GM23338 (cell line): ENCODE results near the gene AASDH. TPM values are rescaled to one million over a fixed set of nuclear protein-coding genes. Genes with fewer than 3 reads are reported as not detected.
"Not testable (repeated sequence)": the region's sequence is repeated elsewhere in the genome, so short reads cannot be mapped to it uniquely, and the experiment has no call there.

Experiments
- ATAC-seq: fragments of 200-7000 bp; cut with Tn5 transposase; 3 replicates; pipeline ENCODE4 v1.9.1; 2020
- DNase-seq: peaks from one replicate; pipeline ENCODE4 v3.0.0-alpha.2; 2015; ENCODE audit warnings: low spot score
- H2AFZ ChIP-seq: fragments of 200-600 bp; sonication (generic); 2 replicates; pipeline ENCODE4 v1.8.0; 2016; ENCODE audit warnings: antibody characterized with exemption, mild to moderate bottlenecking, moderate library complexity
- H3F3A ChIP-seq: fragments of 200-600 bp; sonication (generic); replicated peaks from 2 replicates; pipeline ENCODE4 v1.8.0; 2017; ENCODE audit warnings: antibody characterized with exemption, mixed run types, low read depth
- H3K27ac ChIP-seq: fragments of 200-600 bp; sonication (generic); 2 replicates; pipeline ENCODE4 v1.6.1; 2016; ENCODE audit warnings: low read depth
- H3K27me3 ChIP-seq: fragments of 200-600 bp; sonication (generic); 2 replicates; pipeline ENCODE4 v1.8.0; 2016; ENCODE audit warnings: mild to moderate bottlenecking, mixed run types, moderate library complexity; ENCODE audit not compliant: insufficient read depth
- H3K36me3 ChIP-seq: fragments of 200-600 bp; sonication (generic); 2 replicates; pipeline ENCODE4 v1.8.0; 2016; ENCODE audit warnings: mild to moderate bottlenecking; ENCODE audit not compliant: insufficient read depth
- H3K4me1 ChIP-seq: fragments of 200-600 bp; sonication (generic); 2 replicates; pipeline ENCODE4 v1.8.0; 2016; ENCODE audit warnings: mild to moderate bottlenecking, moderate library complexity; ENCODE audit not compliant: insufficient read depth
- H3K4me2 ChIP-seq: fragments of 200-600 bp; sonication (generic); 2 replicates; pipeline ENCODE4 v1.7.1; 2017; ENCODE audit warnings: mixed run types
- H3K4me3 ChIP-seq: fragments of 200-600 bp; sonication (generic); 2 replicates; pipeline ENCODE4 v1.6.1; 2016; ENCODE audit warnings: mixed run types
- H3K79me2 ChIP-seq: fragments of 200-600 bp; sonication (generic); replicated peaks from 2 replicates; pipeline ENCODE4 v1.8.0; 2017; ENCODE audit warnings: mild to moderate bottlenecking; ENCODE audit not compliant: insufficient read depth
- H3K9me2 ChIP-seq: fragments of 200-600 bp; sonication (generic); 2 replicates; pipeline ENCODE4 v1.8.0; 2017; ENCODE audit not compliant: insufficient read depth
- H4K20me1 ChIP-seq: fragments of 200-600 bp; sonication (generic); replicated peaks from 2 replicates; pipeline ENCODE4 v1.8.0; 2017; ENCODE audit warnings: mild to moderate bottlenecking; ENCODE audit not compliant: insufficient read depth
- H3K27ac Mint-ChIP-seq: 2 replicates; pipeline ENCODE4 v1.8.0; 2020; ENCODE audit warnings: inconsistent platforms, mild to moderate bottlenecking, moderate library complexity, mixed read lengths
- H3K27me3 Mint-ChIP-seq: 3 replicates; pipeline ENCODE4 v1.8.0; 2022; ENCODE audit warnings: low read depth, mild to moderate bottlenecking, moderate library complexity, mixed read lengths, inconsistent platforms; ENCODE audit not compliant: insufficient read depth, poor library complexity
- H3K36me3 Mint-ChIP-seq: 3 replicates; pipeline ENCODE4 v1.8.0; 2021; ENCODE audit warnings: low read depth, mild to moderate bottlenecking, inconsistent platforms, moderate library complexity, mixed read lengths
- H3K4me1 Mint-ChIP-seq: 3 replicates; pipeline ENCODE4 v1.8.0; 2020; ENCODE audit warnings: mild to moderate bottlenecking, inconsistent platforms, mixed read lengths
- H3K4me3 Mint-ChIP-seq: 3 replicates; pipeline ENCODE4 v1.8.0; 2021; ENCODE audit warnings: moderate library complexity, mild to moderate bottlenecking, inconsistent platforms, mixed read lengths
- H3K9me3 Mint-ChIP-seq: 3 replicates; pipeline ENCODE4 v1.8.0; 2020; ENCODE audit warnings: moderate library complexity, mild to moderate bottlenecking, inconsistent platforms, mixed read lengths
- CREB1 ChIP-seq: fragments of 250-450 bp; sonication (Bioruptor Pico); IDR thresholded peaks from 2 replicates; pipeline ENCODE4 v1.5.0; 2020; ENCODE audit warnings: low read depth, mild to moderate bottlenecking, moderate library complexity
- CTCF ChIP-seq, 2 experiments: fragments of 200-600 bp in 1 of 2; sonication (generic) in 1 of 2; conservative IDR thresholded peaks; 2 replicates each; pipeline versions ENCODE4 v1.5.1 to v1.6.1; 2016 to 2017; ENCODE audit warnings: antibody characterized with exemption in 2 of 2, low read depth in 2 of 2, mild to moderate bottlenecking in 2 of 2, moderate library complexity in 1 of 2
- NANOG ChIP-seq: IDR thresholded peaks from 2 replicates; pipeline ENCODE4 v1.6.1; 2016; ENCODE audit warnings: antibody characterized with exemption, borderline replicate concordance
- REST ChIP-seq: IDR thresholded peaks from one replicate; pipeline ENCODE4 v1.6.1; 2018; ENCODE audit warnings: antibody characterized with exemption; ENCODE audit not compliant: unreplicated experiment
- STAT1 ChIP-seq: IDR thresholded peaks from one replicate; pipeline ENCODE4 v1.6.1; 2016; ENCODE audit warnings: antibody characterized with exemption; ENCODE audit not compliant: unreplicated experiment
- ZNF114 ChIP-seq: fragments of 250-450 bp; sonication (Bioruptor Pico); IDR thresholded peaks from 2 replicates; pipeline ENCODE4 v1.5.0; 2020; ENCODE audit warnings: mild to moderate bottlenecking, moderate library complexity
- ZNF462 ChIP-seq: fragments of 250-450 bp; sonication (Bioruptor Pico); IDR thresholded peaks from 2 replicates; pipeline ENCODE4 v1.5.0; 2020; ENCODE audit warnings: mild to moderate bottlenecking, moderate library complexity
- polyA plus RNA-seq: library from polyadenylated mRNA; unstranded; fragments of >200 nt; fragmentation: Nextera tagmentation; extraction: Ambion mirVana; gene quantifications from 2 replicates; pipeline ENCODE4 v1.2.1, GENCODE V29; 2016
- total RNA-seq: library from RNA; depleted of rRNA; stranded (reverse); fragments of >200 nt; shearing (Covaris generic); gene quantifications from 2 replicates; pipeline ENCODE4 v1.2.3, GENCODE V29; 2014

The AASDH gene
- total and polyA plus RNA-seq, 2 experiments from 2014 or later, result 12.2 to 35.6 TPM

GRCh38 chr4:56370377-56370776 is 16.9 kb downstream of the AASDH start:
- DNase-seq (no peak), ATAC-seq (no peak)
- H3K36me3 ChIP-seq, result peaks cover 3% of the 10 kb centered on the region; the same call in 1 of the 2 replicates
- H3K4me2 ChIP-seq, result no peak overlapping the region
- Mint-ChIP-seq H3K27me3 (no peaks in the 10 kb centered on the region), H3K36me3 (peaks cover 35% of the 10 kb centered on the region), H3K27ac (no peak overlapping the region), H3K9me3 (peaks cover 8% of the 10 kb centered on the region; the same call in 2 of the 3 replicates), H3K4me1 (no peaks in the 10 kb centered on the region), H3K4me3 (no peak overlapping the region)
- H3K79me2 ChIP-seq, result no peaks in the 10 kb centered on the region
- no peaks in the 10 kb centered on the region for H4K20me1 ChIP-seq
- H3K4me1 ChIP-seq, result no peaks in the 10 kb centered on the region
- H3K27ac ChIP-seq, result no peak overlapping the region
- H3K9me2 ChIP-seq, result no peaks in the 10 kb centered on the region
- H2AFZ ChIP-seq, result no peak overlapping the region
- H3K27me3 ChIP-seq, result no peaks in the 10 kb centered on the region
- no peak overlapping the region for H3K4me3 ChIP-seq
- no peaks in the 10 kb centered on the region for H3F3A ChIP-seq
- TF ChIP-seq REST (no peak), ZNF114 (CRISPR knock-in tag) (no peak), STAT1 (no peak), CTCF (conservative IDR thresholded peaks at IDR 0.05; ENCODE audit: low read depth in 2 of 2) (no peak), ZNF462 (CRISPR knock-in tag) (no peak), NANOG (no peak), CREB1 (CRISPR knock-in tag) (no peak)

GRCh38 chr4:56362981-56363380 is 24.3 kb downstream of the AASDH start:
- H3K9me3 Mint-ChIP-seq, result peaks cover 51% of the 10 kb centered on the region
- not testable (repeated sequence) for ATAC-seq, H3K4me1 Mint-ChIP-seq, H3K4me3 ChIP-seq, H3K27me3 ChIP-seq, DNase-seq, H3K27me3 Mint-ChIP-seq, H3K79me2 ChIP-seq, H3K4me2 ChIP-seq, H3F3A ChIP-seq, H2AFZ ChIP-seq, H3K9me2 ChIP-seq, H3K27ac Mint-ChIP-seq, H3K4me3 Mint-ChIP-seq, H3K27ac ChIP-seq, H3K36me3 ChIP-seq, H4K20me1 ChIP-seq, H3K4me1 ChIP-seq
- peaks cover 73% of the 10 kb centered on the region for H3K36me3 Mint-ChIP-seq
